OCI-LY1 (cell line): ENCODE measurements around the gene DLGAP3.
"Not testable (repeated sequence)": the region's sequence is repeated elsewhere in the genome, so short reads cannot be mapped to it uniquely, and the experiment has no call there.

Source experiments
- H2AFZ ChIP-seq: fragments of 200-600 bp; sonication (generic), shearing (Covaris generic); 2 replicates; pipeline ENCODE4 v1.6.0; 2014; ENCODE audit warnings: antibody characterized with exemption, mild to moderate bottlenecking, low read length
- H3F3A ChIP-seq: fragments of 200-600 bp; sonication (generic), shearing (Covaris generic); 2 replicates; pipeline ENCODE4 v1.6.0; 2014; ENCODE audit warnings: mild to moderate bottlenecking, antibody characterized with exemption, low read length, moderate library complexity; ENCODE audit not compliant: insufficient read depth
- H3K27ac ChIP-seq: fragments of 200-600 bp; sonication (generic); 2 replicates; pipeline ENCODE4 v1.5.1; 2014; ENCODE audit warnings: low read length, mixed run types, mild to moderate bottlenecking, low read depth; ENCODE audit not compliant: poor library complexity, severe bottlenecking
- H3K27me3 ChIP-seq: fragments of 200-600 bp; sonication (generic); 2 replicates; pipeline ENCODE4 v1.6.0; 2014; ENCODE audit warnings: antibody characterized with exemption, mild to moderate bottlenecking, low read length, moderate library complexity; ENCODE audit not compliant: insufficient read depth
- H3K36me3 ChIP-seq: fragments of 200-600 bp; sonication (generic); 2 replicates; pipeline ENCODE4 v1.6.1; 2014; ENCODE audit warnings: mild to moderate bottlenecking, antibody characterized with exemption, low read length, moderate library complexity, mixed read lengths; ENCODE audit not compliant: insufficient read depth
- H3K4me1 ChIP-seq: fragments of 200-600 bp; sonication (generic); 2 replicates; pipeline ENCODE4 v1.5.1; 2014; ENCODE audit warnings: mild to moderate bottlenecking, low read length, moderate library complexity; ENCODE audit not compliant: insufficient read depth, severe bottlenecking
- H3K4me2 ChIP-seq: fragments of 200-600 bp; sonication (generic), shearing (Covaris generic); 2 replicates; pipeline ENCODE4 v1.6.1; 2014; ENCODE audit warnings: low read length
- H3K4me3 ChIP-seq: fragments of 200-600 bp; sonication (generic); 2 replicates; pipeline ENCODE4 v1.5.1; 2014; ENCODE audit warnings: low read length, low read depth, mild to moderate bottlenecking, mixed read lengths; ENCODE audit not compliant: poor library complexity, severe bottlenecking
- H3K79me2 ChIP-seq: fragments of 200-600 bp; shearing (Covaris generic); 2 replicates; pipeline ENCODE4 v1.6.1; 2016; ENCODE audit warnings: mixed run types, low read length, mixed read lengths; ENCODE audit not compliant: insufficient read depth
- H3K9ac ChIP-seq: fragments of 200-600 bp; sonication (generic), shearing (Covaris generic); 2 replicates; pipeline ENCODE4 v1.6.1; 2014; ENCODE audit warnings: mild to moderate bottlenecking, low read length, mixed read lengths
- H3K9me2 ChIP-seq: fragments of 200-600 bp; sonication (generic), shearing (Covaris generic); 2 replicates; pipeline ENCODE4 v1.6.1; 2014; ENCODE audit warnings: low read depth, mild to moderate bottlenecking, low read length, mixed read lengths
- H3K9me3 ChIP-seq: fragments of 200-600 bp; shearing (Covaris generic); 2 replicates; pipeline ENCODE4 v1.6.1; 2014; ENCODE audit warnings: low read length, mixed read lengths
- H4K20me1 ChIP-seq: fragments of 200-600 bp; sonication (generic), shearing (Covaris generic); 2 replicates; pipeline ENCODE4 v1.6.0; 2016; ENCODE audit warnings: mild to moderate bottlenecking, low read length; ENCODE audit not compliant: insufficient read depth
- CTCF ChIP-seq: fragments of 200-600 bp; sonication (generic), shearing (Covaris generic); IDR thresholded peaks from 2 replicates; pipeline ENCODE4 v1.5.1; 2017; ENCODE audit warnings: mild to moderate bottlenecking, antibody characterized with exemption, low read length, moderate library complexity, mixed read lengths
- EZH2 ChIP-seq: fragments of 200-600 bp; sonication (generic), shearing (Covaris generic); IDR thresholded peaks from 2 replicates; pipeline ENCODE4 v1.8.0; 2017; ENCODE audit warnings: borderline replicate concordance, mixed run types, mild to moderate bottlenecking, antibody characterized with exemption, low read length, moderate library complexity, mixed read lengths

Gene DLGAP3

GRCh38 chr1:34970220-34970735 lies 40.8 kb upstream of the DLGAP3 start:
- no peaks in the 10 kb centered on the region for H4K20me1 ChIP-seq
- no peaks in the 10 kb centered on the region for H3K9me2 ChIP-seq
- H3K36me3 ChIP-seq, result no peaks in the 10 kb centered on the region
- no peak overlapping the region for H3K4me2 ChIP-seq
- H3K4me3 ChIP-seq, result no peak overlapping the region
- no peaks in the 10 kb centered on the region for H3K27me3 ChIP-seq
- no peaks in the 10 kb centered on the region for H3K79me2 ChIP-seq
- no peaks in the 10 kb centered on the region for H3F3A ChIP-seq
- H2AFZ ChIP-seq, result no peak overlapping the region
- H3K4me1 ChIP-seq, result no peaks in the 10 kb centered on the region
- 0 out of 2 replicates have a peak, but pooled peaks cover 2% of the 10 kb centered on the region for H3K9me3 ChIP-seq
- no peak overlapping the region for H3K9ac ChIP-seq
- TF ChIP-seq EZH2 (no peak), CTCF (no peak)
- H3K27ac ChIP-seq, result no peak overlapping the region

- H3F3A ChIP-seq, H3K27ac ChIP-seq, H3K9me2 ChIP-seq, H3K36me3 ChIP-seq, H3K4me2 ChIP-seq, H3K4me1 ChIP-seq, H3K9me3 ChIP-seq, H2AFZ ChIP-seq, H3K27me3 ChIP-seq, H3K9ac ChIP-seq, H3K4me3 ChIP-seq, H4K20me1 ChIP-seq, H3K79me2 ChIP-seq: not testable (repeated sequence)
Observed at GRCh38 chr1:34968297-34968696, 38.8 kb upstream of the DLGAP3 start.

GRCh38 chr1:34967672-34968071 lies 38.2 kb upstream of the DLGAP3 start:
- not testable (repeated sequence) for H3K9ac ChIP-seq, H3K36me3 ChIP-seq, H3K27ac ChIP-seq, H3K4me1 ChIP-seq, H3K4me3 ChIP-seq, H3K9me3 ChIP-seq, H3F3A ChIP-seq, H2AFZ ChIP-seq, H3K9me2 ChIP-seq, H3K27me3 ChIP-seq, H3K79me2 ChIP-seq, H4K20me1 ChIP-seq, H3K4me2 ChIP-seq

GRCh38 chr1:34965597-34965996 lies 36.1 kb upstream of the DLGAP3 start:
- H3F3A ChIP-seq, result no peaks in the 10 kb centered on the region
- no peaks in the 10 kb centered on the region for H3K4me1 ChIP-seq
- no peaks in the 10 kb centered on the region for H3K27me3 ChIP-seq
- no peak overlapping the region for H3K4me2 ChIP-seq
- no peak for TF ChIP-seq EZH2
- no peak for TF ChIP-seq CTCF
- H2AFZ ChIP-seq, result no peak overlapping the region
- H3K4me3 ChIP-seq, result no peak overlapping the region
- no peaks in the 10 kb centered on the region for H3K9me2 ChIP-seq
- H3K9ac ChIP-seq, result no peak overlapping the region
- 0 out of 2 replicates have a peak, but pooled peaks cover 2% of the 10 kb centered on the region for H3K9me3 ChIP-seq
- no peak overlapping the region for H3K27ac ChIP-seq
- no peaks in the 10 kb centered on the region for H3K79me2 ChIP-seq
- no peaks in the 10 kb centered on the region for H4K20me1 ChIP-seq
- no peaks in the 10 kb centered on the region for H3K36me3 ChIP-seq
